GM12875 (cell line): ENCODE measurements around the gene ABCE1.

Experiments
- H3K4me3 ChIP-seq: one replicate; pipeline ENCODE4 v1.5.1; 2011; ENCODE audit warnings: low read depth, low read length, control low read depth
- TF ChIP-seq, protein P1 (sequence below): IDR thresholded peaks from 2 replicates; pipeline ENCODE4 v1.5.1; 2011; ENCODE audit warnings: low read depth, mild to moderate bottlenecking, control low read depth, inconsistent platforms, low read length, moderate library complexity, borderline replicate concordance; ENCODE audit not compliant: insufficient read depth

Gene ABCE1

DNA sequence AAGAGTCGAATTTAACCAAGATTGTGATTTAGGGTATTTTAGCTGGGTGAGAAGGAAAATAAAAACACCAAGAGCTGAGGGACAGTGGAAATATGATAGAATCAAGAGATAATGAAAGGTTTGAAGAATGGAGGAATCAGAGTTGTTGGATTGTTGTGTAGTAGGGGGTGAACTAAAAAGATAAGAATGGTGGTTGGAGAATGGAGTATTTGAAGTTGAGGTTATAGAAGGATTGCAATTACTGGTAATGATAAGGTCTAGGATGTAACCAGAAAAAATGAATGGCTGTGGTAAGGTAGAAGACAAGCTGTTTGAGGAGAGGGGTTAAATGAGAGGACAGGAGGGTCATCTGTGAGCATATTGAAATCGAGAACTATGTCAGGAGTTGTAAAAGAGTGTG is 4.5 kb downstream of the ABCE1 start:
- no peak overlapping the region for H3K4me3 ChIP-seq
- TF ChIP-seq, protein P1, sequence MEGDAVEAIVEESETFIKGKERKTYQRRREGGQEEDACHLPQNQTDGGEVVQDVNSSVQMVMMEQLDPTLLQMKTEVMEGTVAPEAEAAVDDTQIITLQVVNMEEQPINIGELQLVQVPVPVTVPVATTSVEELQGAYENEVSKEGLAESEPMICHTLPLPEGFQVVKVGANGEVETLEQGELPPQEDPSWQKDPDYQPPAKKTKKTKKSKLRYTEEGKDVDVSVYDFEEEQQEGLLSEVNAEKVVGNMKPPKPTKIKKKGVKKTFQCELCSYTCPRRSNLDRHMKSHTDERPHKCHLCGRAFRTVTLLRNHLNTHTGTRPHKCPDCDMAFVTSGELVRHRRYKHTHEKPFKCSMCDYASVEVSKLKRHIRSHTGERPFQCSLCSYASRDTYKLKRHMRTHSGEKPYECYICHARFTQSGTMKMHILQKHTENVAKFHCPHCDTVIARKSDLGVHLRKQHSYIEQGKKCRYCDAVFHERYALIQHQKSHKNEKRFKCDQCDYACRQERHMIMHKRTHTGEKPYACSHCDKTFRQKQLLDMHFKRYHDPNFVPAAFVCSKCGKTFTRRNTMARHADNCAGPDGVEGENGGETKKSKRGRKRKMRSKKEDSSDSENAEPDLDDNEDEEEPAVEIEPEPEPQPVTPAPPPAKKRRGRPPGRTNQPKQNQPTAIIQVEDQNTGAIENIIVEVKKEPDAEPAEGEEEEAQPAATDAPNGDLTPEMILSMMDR, result no peak

DNA sequence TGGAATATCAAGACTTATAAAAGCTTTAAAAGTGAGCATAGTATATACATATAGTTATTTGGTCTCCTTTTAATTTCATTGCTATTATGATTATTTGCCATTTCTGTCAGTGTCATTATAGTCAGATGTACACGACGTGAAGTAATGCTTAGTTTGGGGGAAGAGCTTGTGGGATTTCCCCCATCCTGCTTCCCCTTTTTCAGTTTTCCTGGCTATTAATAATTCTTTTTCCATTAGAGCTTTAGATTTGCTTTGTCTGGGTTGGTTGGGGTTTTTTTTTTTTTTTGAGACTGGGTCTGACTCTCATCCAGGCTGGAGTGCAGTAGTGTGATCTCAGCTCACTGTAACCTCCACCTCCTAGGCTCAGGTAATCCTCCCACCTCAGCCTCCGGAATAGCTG is 5.4 kb downstream of the ABCE1 start:
- no peak overlapping the region for H3K4me3 ChIP-seq
- TF ChIP-seq, protein P1, result no peak

DNA sequence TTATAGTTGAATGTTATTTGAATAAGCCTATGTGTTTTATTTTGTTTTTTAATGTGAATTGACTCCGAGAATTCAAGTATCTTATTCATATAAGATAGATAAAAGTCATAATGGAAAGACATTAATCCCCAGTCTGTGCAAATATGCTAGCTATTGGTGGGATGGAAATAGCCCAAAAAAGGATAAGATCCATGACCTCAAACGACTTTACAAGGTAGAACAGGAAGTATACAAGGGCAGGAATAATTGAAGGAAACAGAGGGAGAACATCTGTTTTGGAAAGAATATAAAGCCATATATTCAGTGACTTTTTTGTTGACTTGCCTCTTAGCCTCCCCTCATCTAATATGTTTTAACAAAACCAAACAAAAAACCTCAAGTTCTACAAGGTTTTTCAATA is 9.0 kb downstream of the ABCE1 start:
- H3K4me3 ChIP-seq, result no peak overlapping the region
- TF ChIP-seq, protein P1, result no peak

DNA sequence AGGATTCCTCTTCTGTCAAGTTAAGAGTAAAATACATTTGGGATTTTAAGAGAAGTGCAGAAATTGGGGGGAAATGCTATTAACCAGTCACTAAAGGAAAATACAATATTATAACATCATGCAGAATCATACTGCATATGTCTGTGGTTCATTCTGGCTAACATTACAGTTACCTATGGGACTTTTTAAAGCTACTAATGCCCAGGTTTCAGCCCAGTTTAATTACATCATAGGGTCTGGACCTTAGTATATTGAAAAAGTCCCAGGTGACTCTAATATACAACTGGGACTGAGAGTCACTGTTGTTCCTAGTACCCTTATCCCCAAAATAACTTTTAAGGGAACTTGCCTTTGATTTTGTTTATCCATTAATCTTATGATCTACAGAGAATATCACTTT is 10.0 kb downstream of the ABCE1 start:
- H3K4me3 ChIP-seq, result no peak overlapping the region
- TF ChIP-seq, protein P1, result no peak

DNA sequence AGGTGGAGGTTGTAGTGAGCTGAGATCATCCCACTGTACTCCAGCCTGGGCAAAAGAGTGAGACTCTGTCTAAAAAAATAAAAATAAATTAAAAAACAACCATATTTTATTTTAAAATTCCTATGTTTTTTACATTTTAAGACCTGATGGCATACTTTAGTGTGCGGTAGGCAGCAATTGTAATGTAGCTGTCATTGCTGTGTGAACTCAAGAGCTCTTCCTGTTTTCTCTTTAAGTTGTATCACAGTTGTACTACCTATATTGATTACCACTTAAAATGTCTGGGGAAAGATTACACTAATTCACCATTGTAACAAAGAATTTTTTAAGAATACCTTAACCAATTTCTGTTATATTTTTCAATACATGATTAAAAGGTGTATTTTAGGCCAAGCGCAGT is 27.3 kb downstream of the ABCE1 start:
- H3K4me3 ChIP-seq, result no peak overlapping the region
- TF ChIP-seq, protein P1, result no peak

DNA sequence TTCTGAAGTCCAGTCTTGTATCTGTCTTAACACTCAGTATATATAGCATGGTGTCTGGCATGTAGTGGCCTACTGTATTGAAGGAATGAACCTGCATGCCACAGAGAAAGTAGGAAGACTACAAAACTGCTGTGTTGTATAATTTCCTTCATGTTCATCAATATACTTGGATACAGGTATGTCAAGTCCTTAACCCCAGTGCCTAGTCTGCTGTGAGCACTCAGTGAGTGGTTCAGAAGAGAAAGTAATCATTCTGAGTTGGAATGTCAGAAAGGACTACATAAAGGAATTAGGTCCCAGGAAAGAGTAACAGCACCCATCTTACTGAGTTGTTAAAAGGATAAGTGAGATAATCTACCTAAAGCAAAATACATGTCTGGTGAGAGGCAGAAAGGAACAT is 32.0 kb downstream of the ABCE1 start:
- H3K4me3 ChIP-seq, result no peak overlapping the region
- TF ChIP-seq, protein P1, result no peak

DNA sequence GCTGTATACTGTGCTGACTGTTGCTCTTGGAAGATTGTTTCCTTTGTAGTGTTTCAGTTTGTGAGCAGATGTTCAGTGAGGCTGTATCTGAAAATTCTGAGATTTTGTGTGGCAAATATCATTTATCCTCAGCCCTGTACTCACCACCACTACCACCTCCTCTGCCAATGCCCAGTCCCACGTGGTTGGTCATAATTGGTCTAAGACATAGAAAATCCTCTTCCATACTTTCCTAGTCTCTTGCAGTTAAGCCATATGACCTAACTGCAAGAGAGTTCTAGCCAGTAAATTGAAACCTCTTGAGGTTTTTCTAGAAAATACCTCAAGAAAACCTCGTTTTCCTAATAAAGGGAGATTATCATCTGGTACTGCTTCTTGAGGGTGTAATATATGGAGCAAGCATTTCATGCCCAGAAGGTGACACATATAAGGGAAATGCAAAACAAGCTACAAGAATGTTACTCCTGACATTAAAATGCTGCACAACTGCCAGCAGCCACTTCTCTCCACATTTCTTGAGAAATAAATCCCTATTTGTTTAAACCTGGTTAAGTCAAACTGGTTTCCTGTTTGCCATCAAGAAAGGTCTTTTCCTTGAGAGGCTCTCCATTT is 32.8 kb downstream of the ABCE1 start:
- H3K4me3 ChIP-seq, result no peak overlapping the region
- TF ChIP-seq, protein P1, result no peak
